ENCODE data around the gene CCL21. TPM values are rescaled to one million over a fixed set of nuclear protein-coding genes. Genes with fewer than 3 reads are reported as not detected.

CCL21 gene
- total and polyA plus RNA-seq, 2 donors (not counting 1 experiment from before 2014, with no cell fraction given): not detected

DNA sequence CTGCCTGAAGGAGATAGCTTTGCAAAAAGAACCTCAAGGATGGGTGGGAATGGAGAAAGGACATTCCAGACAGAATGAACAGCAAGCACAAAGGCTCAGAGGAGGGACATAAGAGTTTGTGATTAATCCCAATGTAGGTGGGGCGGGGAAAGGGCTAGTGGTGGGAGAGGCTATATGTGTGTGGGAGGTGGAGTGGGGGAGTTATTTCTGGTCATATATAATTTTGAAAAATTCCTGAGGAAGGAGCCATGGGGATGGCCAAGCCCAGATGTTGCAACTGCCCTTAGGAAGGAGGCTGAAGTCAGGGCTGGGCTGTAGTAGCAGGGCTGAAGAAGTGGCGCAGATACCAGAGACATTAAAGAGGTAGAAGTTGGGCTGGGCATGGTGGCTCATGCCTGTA lies 34.1 kb downstream of the CCL21 start:
- Histone ChIP-seq H2AFZ (ENCODE audit: insufficient read depth, low read depth, low read length, poor library complexity, severe bottlenecking) (no peak overlapping the region), H3K4me2 (replicated peaks; ENCODE audit: low read depth, low read length, poor library complexity, severe bottlenecking) (no peak overlapping the region), H3K4me1 (ENCODE audit: control insufficient read depth in 2 of 2, insufficient read depth in 2 of 2, low read length in 2 of 2) (no peaks in the 10 kb centered on the region), H3K27ac (ENCODE audit: low read length in 2 of 2) (no peak overlapping the region), H3K9ac (ENCODE audit: low read length) (no peak overlapping the region), H3K27me3 (replicated peaks in 1 of 4; ENCODE audit: control extremely low read depth in 1 of 4, control insufficient read depth in 3 of 4, insufficient read depth in 4 of 4, low read length in 3 of 4) (peaks cover 0 to 2% (median 0%) of the 10 kb centered on the region in 4 experiments), H3K9me3 (ENCODE audit: control extremely low read depth in 1 of 3, control insufficient read depth in 2 of 3, insufficient read depth in 1 of 3, low read length in 2 of 3) (no peaks in the 10 kb centered on the region), H3K36me3 (replicated peaks in 1 of 2; ENCODE audit: control extremely low read depth in 1 of 2, control insufficient read depth in 1 of 2, extremely low read depth in 1 of 2, insufficient read depth in 2 of 2, low read length in 1 of 2) (no peaks in the 10 kb centered on the region), H4K20me1 (ENCODE audit: control insufficient read depth, insufficient read depth, low read length, poor library complexity, severe bottlenecking) (no peaks in the 10 kb centered on the region), H3K79me2 (ENCODE audit: control insufficient read depth, insufficient read depth, low read length) (no peaks in the 10 kb centered on the region), H3K4me3 (ENCODE audit: control extremely low read depth in 1 of 5, extremely low read depth in 1 of 5, insufficient read depth in 1 of 5, low read depth in 2 of 5, low read length in 4 of 5) (no peak overlapping the region)
- no peak for DNase-seq
- 100% methylated on average over 2 of the region's 2 CpGs for WGBS (ENCODE audit: insufficient coverage)
- Mint-ChIP-seq H3K27me3 (no peaks in the 10 kb centered on the region), H3K4me3 (no peak overlapping the region), H3K4me1 (no peaks in the 10 kb centered on the region), H3K9me3 (ENCODE audit: insufficient read depth) (peaks cover 3% of the 10 kb centered on the region), H3K27ac (no peak overlapping the region)
- intact Hi-C loops (cut with micrococcal nuclease): loop anchor here (2.0 kb wide), 1 partner anchor 27 kb away; no protein-coding TSS in a partner anchor
- ChIA-PET CTCF (interaction anchor here (0.6 to 1.7 kb wide), 3 partner anchors 23 to 198 kb away, joined by 3 to 15 read pairs (median 3); no protein-coding TSS in a partner anchor), POLR2A (no interaction called here)
- no peak for TF ChIP-seq EZH2 (IDR thresholded peaks at IDR 0.05; ENCODE audit: borderline replicate concordance, insufficient read depth, low read depth, low read length, poor library complexity, severe bottlenecking)
- TF ChIP-seq, protein P1, sequence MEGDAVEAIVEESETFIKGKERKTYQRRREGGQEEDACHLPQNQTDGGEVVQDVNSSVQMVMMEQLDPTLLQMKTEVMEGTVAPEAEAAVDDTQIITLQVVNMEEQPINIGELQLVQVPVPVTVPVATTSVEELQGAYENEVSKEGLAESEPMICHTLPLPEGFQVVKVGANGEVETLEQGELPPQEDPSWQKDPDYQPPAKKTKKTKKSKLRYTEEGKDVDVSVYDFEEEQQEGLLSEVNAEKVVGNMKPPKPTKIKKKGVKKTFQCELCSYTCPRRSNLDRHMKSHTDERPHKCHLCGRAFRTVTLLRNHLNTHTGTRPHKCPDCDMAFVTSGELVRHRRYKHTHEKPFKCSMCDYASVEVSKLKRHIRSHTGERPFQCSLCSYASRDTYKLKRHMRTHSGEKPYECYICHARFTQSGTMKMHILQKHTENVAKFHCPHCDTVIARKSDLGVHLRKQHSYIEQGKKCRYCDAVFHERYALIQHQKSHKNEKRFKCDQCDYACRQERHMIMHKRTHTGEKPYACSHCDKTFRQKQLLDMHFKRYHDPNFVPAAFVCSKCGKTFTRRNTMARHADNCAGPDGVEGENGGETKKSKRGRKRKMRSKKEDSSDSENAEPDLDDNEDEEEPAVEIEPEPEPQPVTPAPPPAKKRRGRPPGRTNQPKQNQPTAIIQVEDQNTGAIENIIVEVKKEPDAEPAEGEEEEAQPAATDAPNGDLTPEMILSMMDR (IDR thresholded peaks at IDR 0.05): no peak
- no peak for ATAC-seq (ENCODE audit: low read depth)

DNA sequence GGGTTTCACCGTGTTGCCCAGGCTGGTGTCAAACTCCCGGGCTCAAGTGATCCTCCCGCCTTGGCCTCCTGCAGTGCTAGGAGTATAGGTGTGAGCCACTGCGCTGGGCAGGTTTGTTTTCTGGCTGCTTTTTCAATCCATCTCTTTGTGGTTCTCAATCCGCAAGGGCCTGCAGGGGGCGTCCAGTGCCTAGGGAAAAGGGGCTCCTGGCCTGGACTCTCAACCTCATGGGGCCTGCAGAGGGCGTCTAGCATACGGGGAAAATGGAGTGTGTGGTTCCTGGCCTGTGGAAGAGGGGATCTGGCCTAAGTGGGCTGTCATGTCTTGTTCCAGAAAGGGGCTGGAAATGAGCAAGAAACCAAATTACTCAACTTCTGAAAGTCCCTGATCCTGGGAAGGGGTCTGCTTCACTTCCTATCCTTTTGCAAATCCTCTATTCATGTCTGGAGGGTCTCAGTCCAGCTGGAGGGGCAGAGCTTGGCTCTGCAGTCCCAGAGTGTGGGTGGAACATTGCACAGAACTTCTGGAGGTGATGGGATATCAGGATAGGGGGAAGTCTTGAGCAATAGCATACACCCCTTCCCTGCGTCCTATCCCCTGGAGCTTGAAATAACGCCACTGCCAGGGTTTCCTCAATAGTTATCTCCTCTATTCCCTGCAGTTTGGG lies 34.8 kb downstream of the CCL21 start:
- POLR2A ChIA-PET: no interaction called here
- H3K9ac ChIP-seq (ENCODE audit: low read length): no peak overlapping the region

More for the DNA sequence above, 34.8 kb downstream of the CCL21 start:
- DNase-seq (peak; percentile 55), ATAC-seq (ENCODE audit: low read depth) (peak; percentile 54)
- no peak overlapping the region for H2AFZ ChIP-seq (ENCODE audit: insufficient read depth, low read depth, low read length, poor library complexity, severe bottlenecking)
- H3K79me2 ChIP-seq (ENCODE audit: control insufficient read depth, insufficient read depth, low read length): no peaks in the 10 kb centered on the region
- TF ChIP-seq, protein P1 (IDR thresholded peaks at IDR 0.05): peak; percentile 32
- no peak for TF ChIP-seq EZH2 (IDR thresholded peaks at IDR 0.05; ENCODE audit: borderline replicate concordance, insufficient read depth, low read depth, low read length, poor library complexity, severe bottlenecking)
- Mint-ChIP-seq H3K27me3 (no peaks in the 10 kb centered on the region), H3K4me1 (no peaks in the 10 kb centered on the region), H3K9me3 (ENCODE audit: insufficient read depth) (peaks cover 3% of the 10 kb centered on the region), H3K4me3 (no peak overlapping the region), H3K27ac (no peak overlapping the region)
- H3K4me1 ChIP-seq (ENCODE audit: control insufficient read depth in 2 of 2, insufficient read depth in 2 of 2, low read length in 2 of 2): no peaks in the 10 kb centered on the region
- no peaks in the 10 kb centered on the region for H3K36me3 ChIP-seq (replicated peaks in 1 of 2; ENCODE audit: control extremely low read depth in 1 of 2, control insufficient read depth in 1 of 2, extremely low read depth in 1 of 2, insufficient read depth in 2 of 2, low read length in 1 of 2)
- no peak overlapping the region for H3K4me2 ChIP-seq (replicated peaks; ENCODE audit: low read depth, low read length, poor library complexity, severe bottlenecking)
- intact Hi-C loops (cut with micrococcal nuclease): loop anchor here (2.0 kb wide), 1 partner anchor 28 kb away; no protein-coding TSS in a partner anchor
- CTCF ChIA-PET: interaction anchor here (0.6 to 1.7 kb wide), 3 partner anchors 24 to 197 kb away, joined by 3 to 15 read pairs (median 3); no protein-coding TSS in a partner anchor
- no peak overlapping the region for H3K27ac ChIP-seq (ENCODE audit: low read length in 2 of 2)
- peaks cover 0 to 2% (median 0%) of the 10 kb centered on the region in 4 experiments for H3K27me3 ChIP-seq (replicated peaks in 1 of 4; ENCODE audit: control extremely low read depth in 1 of 4, control insufficient read depth in 3 of 4, insufficient read depth in 4 of 4, low read length in 3 of 4)
- H3K9me3 ChIP-seq (ENCODE audit: control extremely low read depth in 1 of 3, control insufficient read depth in 2 of 3, insufficient read depth in 1 of 3, low read length in 2 of 3): peaks cover 0 to 1% (median 1%) of the 10 kb centered on the region in 3 donors
- no peak overlapping the region for H3K4me3 ChIP-seq (ENCODE audit: control extremely low read depth in 1 of 5, extremely low read depth in 1 of 5, insufficient read depth in 1 of 5, low read depth in 2 of 5, low read length in 4 of 5)
- WGBS (ENCODE audit: insufficient coverage): 8% methylated on average over 6 of the region's 10 CpGs
- no peaks in the 10 kb centered on the region for H4K20me1 ChIP-seq (ENCODE audit: control insufficient read depth, insufficient read depth, low read length, poor library complexity, severe bottlenecking)
